Activated B cell treated with CpG ODN at 0.5 μM for 24 hours (primary cell): Measurements from ENCODE around the gene PPM1G. TPM values are rescaled to one million over a fixed set of nuclear protein-coding genes. Genes with fewer than 3 reads are reported as not detected.

ENCODE experiments used
- ATAC-seq: fragments of 200-7000 bp; cut with Tn5 transposase; one replicate; pipeline ENCODE4 v1.10.0; 2021; ENCODE audit warnings: low read depth, mild to moderate bottlenecking, moderate library complexity
- CTCF ChIA-PET: fragments of 350-600 bp; sonication (Branson Sonifier 250); formaldehyde crosslinking; loops from one replicate; lab custom pipeline; 2021; ENCODE audit warnings: antibody characterized with exemption; lab: Charles Lee
- POLR2A ChIA-PET: fragments of 350-600 bp; sonication (Branson Sonifier 250); formaldehyde crosslinking; loops from one replicate; lab custom pipeline; 2021; ENCODE audit warnings: antibody characterized with exemption; lab: Charles Lee
- DNase-seq: peaks from one replicate; pipeline ENCODE4 v3.0.0; 2022
- H3K27ac Mint-ChIP-seq: one replicate; pipeline ENCODE4 v1.8.0; 2020; ENCODE audit warnings: mixed read lengths
- H3K27me3 Mint-ChIP-seq: one replicate; pipeline ENCODE4 v1.8.0; 2021; ENCODE audit warnings: mixed read lengths
- H3K36me3 Mint-ChIP-seq: one replicate; pipeline ENCODE4 v1.8.0; 2021; ENCODE audit warnings: low read depth, mixed read lengths
- H3K4me1 Mint-ChIP-seq: one replicate; pipeline ENCODE4 v1.8.0; 2021; ENCODE audit warnings: mixed read lengths
- H3K4me3 Mint-ChIP-seq: one replicate; pipeline ENCODE4 v1.8.0; 2020; ENCODE audit warnings: mild to moderate bottlenecking, mixed read lengths
- H3K9me3 Mint-ChIP-seq: one replicate; pipeline ENCODE4 v1.8.0; 2020; ENCODE audit warnings: mixed read lengths
- CTCF ChIP-seq: fragments of 200-600 bp; IDR thresholded peaks from one replicate; pipeline ENCODE4 v1.8.0; 2022; ENCODE audit warnings: antibody characterized with exemption, mild to moderate bottlenecking
- intact Hi-C: fragments of 100-400 bp; cut with micrococcal nuclease; formaldehyde crosslinking; loops from one replicate; pipeline ENCODE4 v1.15.1; 2024
- total RNA-seq: library from RNA; stranded (reverse); gene quantifications from 2 replicates; pipeline ENCODE4 v1.2.3, GENCODE V29; 2022

The PPM1G gene
- total RNA-seq, 1 donor from 2014 or later, result 74.7 TPM

GRCh38 chr2:27373567-27373966 is 35.8 kb downstream of the PPM1G start:
- peaks cover 83% of the 10 kb centered on the region for H3K36me3 Mint-ChIP-seq
- peaks cover 30% of the 10 kb centered on the region for H3K4me1 Mint-ChIP-seq

GRCh38 chr2:27372937-27373336 is 36.5 kb downstream of the PPM1G start:
- no peak for TF ChIP-seq CTCF
- DNase-seq (no peak), ATAC-seq (no peak)
- Mint-ChIP-seq H3K27me3 (no peaks in the 10 kb centered on the region), H3K27ac (peak overlapping the region; percentile 98), H3K4me3 (peak overlapping the region; percentile 32), H3K36me3 (peaks cover 84% of the 10 kb centered on the region), H3K9me3 (no peaks in the 10 kb centered on the region), H3K4me1 (peaks cover 35% of the 10 kb centered on the region)
- intact Hi-C loops, result loop anchor here (5.0 kb wide), 2 partner anchors 69 to 519 kb away; partner anchors contain the start of genes BABAM2, KRTCAP3 and RBKS
- CTCF ChIA-PET, result no interaction called here
- POLR2A ChIA-PET, result interaction anchor here (4.4 to 5.1 kb wide), 4 partner anchors 8 to 256 kb away, joined by 18 to 96 read pairs (median 67); partner anchors contain the start of genes CCDC121, GPN1, GTF3C2 and PPM1G

More at GRCh38 chr2:27373567-27373966, 35.8 kb downstream of the PPM1G start:
- Mint-ChIP-seq H3K27me3 (no peaks in the 10 kb centered on the region), H3K27ac (no peak overlapping the region), H3K4me3 (no peak overlapping the region), H3K9me3 (no peaks in the 10 kb centered on the region)
- POLR2A ChIA-PET, result no interaction called here
- intact Hi-C loops, result loop anchor here (5.0 kb wide), 2 partner anchors 69 to 519 kb away; partner anchors contain the start of genes BABAM2, KRTCAP3 and RBKS
- TF ChIP-seq CTCF, result no peak
- DNase-seq, result no peak
- ATAC-seq, result no peak
- CTCF ChIA-PET, result no interaction called here

GRCh38 chr2:27370816-27371620 is 38.4 kb downstream of the PPM1G start:
- DNase-seq (peak; percentile 73), ATAC-seq (peak; percentile 41)
- H3K4me1 Mint-ChIP-seq, result peaks cover 35% of the 10 kb centered on the region
- intact Hi-C loops, result loop anchor here (1.0 to 5.0 kb wide), 15 partner anchors 9 to 521 kb away; partner anchors contain the start of genes ATRAID, BABAM2, CCDC121 and GPN1
- peak overlapping the region; percentile 98 for H3K27ac Mint-ChIP-seq
- ChIA-PET POLR2A (interaction anchor here (0.5 to 5.1 kb wide), 22 partner anchors 10 to 513 kb away, joined by 3 to 96 read pairs (median 4); partner anchors contain the start of genes ATRAID, CCDC121, GPN1 and GTF3C2), CTCF (interaction anchor here (1.2 to 1.5 kb wide), 4 partner anchors 9 to 313 kb away, joined by 3 to 6 read pairs (median 5); partner anchors contain the start of genes GTF3C2 and ZNF513)
- peak overlapping the region; percentile 94 for H3K4me3 Mint-ChIP-seq
- no peak for TF ChIP-seq CTCF
- no peaks in the 10 kb centered on the region for H3K9me3 Mint-ChIP-seq
- no peaks in the 10 kb centered on the region for H3K27me3 Mint-ChIP-seq
- peaks cover 81% of the 10 kb centered on the region for H3K36me3 Mint-ChIP-seq

GRCh38 chr2:27370026-27370815 is 39.2 kb downstream of the PPM1G start, which contains the start of the genes EIF2B4 and SNX17:
Gene EIF2B4 (minus strand): TSS chr2:27370338. CDS start chr2:27370314, 24 bp downstream.
Gene SNX17 (plus strand): TSS chr2:27370616. CDS start chr2:27370744, 128 bp downstream.
- TF ChIP-seq CTCF, result no peak
- peak within 1 kb of the TSS; percentile 98 for H3K27ac Mint-ChIP-seq
- ChIA-PET POLR2A (interaction anchor here (1.2 to 5.1 kb wide), 14 partner anchors 10 to 320 kb away, joined by 3 to 96 read pairs (median 10); partner anchors contain the start of genes ATRAID, CCDC121, GPN1 and GTF3C2), CTCF (interaction anchor here (0.8 to 1.4 kb wide), 6 partner anchors 9 to 319 kb away, joined by 3 to 6 read pairs (median 4); partner anchors contain the start of gene GTF3C2)
- peaks cover 78% of the 10 kb centered on the region for H3K36me3 Mint-ChIP-seq
- no peaks in the 10 kb centered on the region for H3K27me3 Mint-ChIP-seq
- no peaks in the 10 kb centered on the region for H3K9me3 Mint-ChIP-seq
- H3K4me1 Mint-ChIP-seq, result peaks cover 35% of the 10 kb centered on the region
- intact Hi-C loops, result loop anchor here (1.0 to 5.0 kb wide), 15 partner anchors 10 to 522 kb away; partner anchors contain the start of genes ATRAID, BABAM2, CCDC121 and GPN1
- DNase-seq, result peak; percentile 99
- ATAC-seq, result peak; percentile 83
- H3K4me3 Mint-ChIP-seq, result peak within 1 kb of the TSS; percentile 94
